Middle frontal gyrus (tissue), 1 donor: Measurements from ENCODE around the gene FOXS1.

ENCODE experiments used
- DNase-seq: peaks from one replicate; pipeline ENCODE4 v3.0.0-alpha.2; 2015; ENCODE audit warnings: low spot score; ENCODE audit errors: extremely low spot score

FOXS1 gene

GRCh38 chr20:31861385-31862156 is 16.2 kb upstream of the FOXS1 start:
- DNase-seq, result no peak

GRCh38 chr20:31861135-31861384 is 15.7 kb upstream of the FOXS1 start:
- DNase-seq, result no peak

- DNase-seq, result no peak
Observed at GRCh38 chr20:31860390-31861134, 15.2 kb upstream of the FOXS1 start.

- no peak for DNase-seq
Observed at GRCh38 chr20:31859998-31860380, 14.6 kb upstream of the FOXS1 start.

- no peak for DNase-seq
Observed at GRCh38 chr20:31859266-31859997, 14.0 kb upstream of the FOXS1 start.

GRCh38 chr20:31858760-31859083 is 13.3 kb upstream of the FOXS1 start:
- no peak for DNase-seq

GRCh38 chr20:31857861-31858759 is 12.7 kb upstream of the FOXS1 start:
- no peak for DNase-seq

- DNase-seq, result no peak
Observed at GRCh38 chr20:31856516-31856915, 11.1 kb upstream of the FOXS1 start.

- no peak for DNase-seq
Observed at GRCh38 chr20:31853481-31853880, 8.1 kb upstream of the FOXS1 start.

- no peak for DNase-seq
Observed at GRCh38 chr20:31851240-31851955, 6.0 kb upstream of the FOXS1 start.

- no peak for DNase-seq
Observed at GRCh38 chr20:31849306-31849930, 4.0 kb upstream of the FOXS1 start.

- no peak for DNase-seq
Observed at GRCh38 chr20:31848088-31848999, 2.9 kb upstream of the FOXS1 start.

- no peak for DNase-seq
Observed at GRCh38 chr20:31846793-31847138, 1.4 kb upstream of the FOXS1 start.

- no peak for DNase-seq
Observed at GRCh38 chr20:31844737-31845299, 586 bp downstream of the FOXS1 start.

GRCh38 chr20:31843881-31844280 is 1.5 kb downstream of the FOXS1 start:
- no peak for DNase-seq

- DNase-seq, result no peak
Observed at GRCh38 chr20:31843288-31843687, 2.1 kb downstream of the FOXS1 start.

GRCh38 chr20:31842471-31843157 is 2.8 kb downstream of the FOXS1 start:
- DNase-seq, result no peak

GRCh38 chr20:31841928-31842327 is 3.5 kb downstream of the FOXS1 start:
- no peak for DNase-seq
